ENCODE data around the gene SH3RF3. TPM values are rescaled to one million over a fixed set of nuclear protein-coding genes. Genes with fewer than 3 reads are reported as not detected.

Gene SH3RF3
- total RNA-seq, 1 donor from 2014 or later, result 1.3 TPM

DNA sequence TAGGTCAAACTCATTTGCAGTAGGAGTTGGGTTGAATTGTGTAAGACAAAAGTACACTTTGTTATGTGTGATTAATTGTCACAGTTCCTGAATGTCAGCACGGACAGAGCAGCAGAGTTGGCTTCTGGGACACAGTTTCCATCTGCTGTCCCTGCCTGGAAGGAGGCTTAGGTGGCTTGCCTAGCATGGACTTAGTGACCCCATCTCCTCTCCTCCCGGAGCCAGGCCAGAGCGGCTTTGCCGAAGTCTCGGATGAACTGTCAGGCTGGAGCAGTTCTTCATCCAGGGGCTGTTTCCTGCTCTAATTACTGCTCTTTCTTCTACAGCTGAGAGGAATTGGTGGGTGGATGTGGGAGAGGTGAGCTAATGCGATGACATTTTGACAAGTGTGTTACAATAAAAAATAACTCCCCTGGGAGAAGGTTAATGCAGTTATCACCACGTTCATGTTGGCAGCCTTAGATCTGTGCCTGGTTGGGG, 102.0 kb downstream of the SH3RF3 start:
- DNase-seq (ENCODE audit: low spot score, unreplicated experiment), result no peak
- Mint-ChIP-seq H3K36me3 (ENCODE audit: insufficient read depth) (no peaks in the 10 kb centered on the region), H3K27ac (no peak overlapping the region), H3K4me1 (ENCODE audit: low read depth) (peaks cover 5% of the 10 kb centered on the region), H3K9me3 (ENCODE audit: low read depth) (peaks cover 3% of the 10 kb centered on the region), H3K27me3 (peaks cover 6% of the 10 kb centered on the region), H3K4me3 (ENCODE audit: low read depth) (no peak overlapping the region)
- TF ChIP-seq, protein P1, sequence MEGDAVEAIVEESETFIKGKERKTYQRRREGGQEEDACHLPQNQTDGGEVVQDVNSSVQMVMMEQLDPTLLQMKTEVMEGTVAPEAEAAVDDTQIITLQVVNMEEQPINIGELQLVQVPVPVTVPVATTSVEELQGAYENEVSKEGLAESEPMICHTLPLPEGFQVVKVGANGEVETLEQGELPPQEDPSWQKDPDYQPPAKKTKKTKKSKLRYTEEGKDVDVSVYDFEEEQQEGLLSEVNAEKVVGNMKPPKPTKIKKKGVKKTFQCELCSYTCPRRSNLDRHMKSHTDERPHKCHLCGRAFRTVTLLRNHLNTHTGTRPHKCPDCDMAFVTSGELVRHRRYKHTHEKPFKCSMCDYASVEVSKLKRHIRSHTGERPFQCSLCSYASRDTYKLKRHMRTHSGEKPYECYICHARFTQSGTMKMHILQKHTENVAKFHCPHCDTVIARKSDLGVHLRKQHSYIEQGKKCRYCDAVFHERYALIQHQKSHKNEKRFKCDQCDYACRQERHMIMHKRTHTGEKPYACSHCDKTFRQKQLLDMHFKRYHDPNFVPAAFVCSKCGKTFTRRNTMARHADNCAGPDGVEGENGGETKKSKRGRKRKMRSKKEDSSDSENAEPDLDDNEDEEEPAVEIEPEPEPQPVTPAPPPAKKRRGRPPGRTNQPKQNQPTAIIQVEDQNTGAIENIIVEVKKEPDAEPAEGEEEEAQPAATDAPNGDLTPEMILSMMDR (IDR thresholded peaks at IDR 0.05; ENCODE audit: unreplicated experiment), result no peak

GRCh38 chr2:109231428-109231827, 102.4 kb downstream of the SH3RF3 start:
- Mint-ChIP-seq H3K4me3 (ENCODE audit: low read depth) (no peak overlapping the region), H3K36me3 (ENCODE audit: insufficient read depth) (no peaks in the 10 kb centered on the region), H3K27ac (no peak overlapping the region), H3K9me3 (ENCODE audit: low read depth) (peaks cover 3% of the 10 kb centered on the region), H3K4me1 (ENCODE audit: low read depth) (peaks cover 1% of the 10 kb centered on the region), H3K27me3 (peaks cover 6% of the 10 kb centered on the region)
- TF ChIP-seq, protein P1 (IDR thresholded peaks at IDR 0.05; ENCODE audit: unreplicated experiment), result no peak
- no peak for DNase-seq (ENCODE audit: low spot score, unreplicated experiment)

DNA sequence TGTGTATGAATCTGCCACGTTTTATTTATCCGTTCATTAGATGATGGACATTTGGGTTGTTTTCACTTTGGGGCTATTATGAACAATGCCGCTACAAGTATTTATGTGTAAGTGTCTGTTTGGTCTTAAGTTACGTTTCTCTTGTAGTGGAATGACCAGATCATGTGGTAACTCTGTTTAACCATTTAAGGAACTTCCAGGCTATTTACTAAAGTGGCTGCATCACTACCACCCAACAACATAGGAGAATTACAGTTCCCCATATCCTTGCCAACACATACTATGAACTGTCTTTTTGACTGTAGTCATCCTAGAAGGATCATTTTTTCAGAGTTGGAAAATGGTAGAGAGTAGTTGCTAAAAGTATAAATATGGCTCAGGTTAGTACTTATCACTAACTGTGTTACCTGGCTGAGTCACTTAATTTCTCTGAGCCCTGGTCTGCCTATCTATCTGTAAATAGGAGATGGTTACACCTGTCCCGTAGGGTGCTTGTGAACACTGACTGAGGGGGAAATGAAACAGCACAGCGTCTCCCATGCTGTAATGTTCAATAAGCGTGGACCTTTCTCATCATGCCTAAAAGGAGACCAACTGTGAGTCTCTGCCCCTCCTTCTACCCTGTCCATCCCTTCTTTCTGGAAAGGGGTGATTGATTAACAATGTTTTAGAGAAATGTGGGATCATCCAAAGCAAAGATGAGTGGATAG, 103.1 kb downstream of the SH3RF3 start:
- no peak overlapping the region for H3K27ac Mint-ChIP-seq
- peaks cover 6% of the 10 kb centered on the region for H3K27me3 Mint-ChIP-seq
- no peaks in the 10 kb centered on the region for H3K36me3 Mint-ChIP-seq (ENCODE audit: insufficient read depth)
- peaks cover 5% of the 10 kb centered on the region for H3K4me1 Mint-ChIP-seq (ENCODE audit: low read depth)
- no peak overlapping the region for H3K4me3 Mint-ChIP-seq (ENCODE audit: low read depth)
- no peak for DNase-seq (ENCODE audit: low spot score, unreplicated experiment)
- TF ChIP-seq, protein P1 (IDR thresholded peaks at IDR 0.05; ENCODE audit: unreplicated experiment), result no peak
- H3K9me3 Mint-ChIP-seq (ENCODE audit: low read depth), result peaks cover 3% of the 10 kb centered on the region

DNA sequence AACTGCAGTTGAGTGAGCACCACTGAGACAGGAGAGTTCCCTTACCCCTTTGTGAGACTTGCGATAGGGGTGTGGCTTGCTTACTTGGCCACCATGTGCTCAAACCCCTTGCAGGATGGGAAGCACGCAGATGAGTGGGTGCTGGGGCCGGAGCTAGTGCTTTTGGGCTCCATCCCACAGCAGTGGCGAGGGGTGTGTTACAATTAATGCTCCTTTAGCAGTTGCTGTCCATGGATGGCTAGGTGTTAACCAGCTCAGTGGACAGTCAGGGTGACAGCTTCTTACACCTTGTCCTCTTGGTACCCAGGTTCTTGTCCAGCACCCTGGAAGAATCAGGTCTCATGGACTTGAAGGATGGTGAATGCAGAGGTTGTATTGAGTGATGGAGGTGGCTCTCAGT, 103.9 kb downstream of the SH3RF3 start:
- Mint-ChIP-seq H3K36me3 (ENCODE audit: insufficient read depth) (no peaks in the 10 kb centered on the region), H3K4me1 (ENCODE audit: low read depth) (peaks cover 9% of the 10 kb centered on the region), H3K4me3 (ENCODE audit: low read depth) (no peak overlapping the region), H3K27me3 (peaks cover 6% of the 10 kb centered on the region), H3K27ac (no peak overlapping the region), H3K9me3 (ENCODE audit: low read depth) (peaks cover 3% of the 10 kb centered on the region)
- TF ChIP-seq, protein P1 (IDR thresholded peaks at IDR 0.05; ENCODE audit: unreplicated experiment), result no peak
- no peak for DNase-seq (ENCODE audit: low spot score, unreplicated experiment)

DNA sequence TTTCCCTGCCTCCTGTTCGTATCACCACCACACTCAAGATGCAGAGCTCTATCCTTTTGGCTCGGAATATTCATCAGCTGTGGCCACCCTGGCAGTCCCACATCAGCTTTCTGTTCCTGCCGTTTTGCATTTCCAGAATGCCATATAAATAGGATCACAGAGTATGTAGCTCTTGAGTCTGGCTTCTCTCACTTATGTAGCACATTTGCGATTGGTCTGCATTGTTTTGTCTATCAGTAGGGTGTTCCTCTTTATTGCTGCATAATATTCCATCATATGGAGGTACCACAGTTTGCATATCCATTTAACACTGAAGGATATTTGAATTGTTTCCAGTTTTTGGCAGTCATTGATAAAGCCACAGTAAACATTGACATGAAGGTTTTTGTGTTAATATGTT, 104.6 kb downstream of the SH3RF3 start:
- no peak overlapping the region for H3K4me3 Mint-ChIP-seq (ENCODE audit: low read depth)
- H3K27me3 Mint-ChIP-seq, result peaks cover 6% of the 10 kb centered on the region
- H3K9me3 Mint-ChIP-seq (ENCODE audit: low read depth), result peaks cover 3% of the 10 kb centered on the region
- H3K36me3 Mint-ChIP-seq (ENCODE audit: insufficient read depth), result no peaks in the 10 kb centered on the region
- no peak overlapping the region for H3K27ac Mint-ChIP-seq
- no peak for DNase-seq (ENCODE audit: low spot score, unreplicated experiment)
- TF ChIP-seq, protein P1 (IDR thresholded peaks at IDR 0.05; ENCODE audit: unreplicated experiment), result no peak
- H3K4me1 Mint-ChIP-seq (ENCODE audit: low read depth), result peaks cover 9% of the 10 kb centered on the region
